HepG2 (cell line): ENCODE data around the gene ZDHHC19. TPM values are rescaled to one million over a fixed set of nuclear protein-coding genes. Genes with fewer than 3 reads are reported as not detected.

Experiments used
- AKAP8 ChIP-seq: sonication (generic); formaldehyde crosslinking; IDR thresholded peaks from 2 replicates; pipeline ENCODE4 v1.5.1; 2020; ENCODE audit warnings: mild to moderate bottlenecking, missing genetic modification reagents
- ATF7 ChIP-seq, 2 experiments: fragments of 450-650 bp in 1 of 2; sonication (generic) in 1 of 2; formaldehyde crosslinking in 1 of 2; IDR thresholded peaks; 2 replicates each; pipeline versions ENCODE4 v1.4.0 to v1.6.1; 2016 to 2020; ENCODE audit warnings: antibody characterized with exemption in 1 of 2, mild to moderate bottlenecking in 1 of 2, missing genetic modification reagents in 1 of 2
- DMAP1 ChIP-seq: IDR thresholded peaks from 2 replicates; pipeline ENCODE4 v1.6.1; 2016
- DNMT1 ChIP-seq: sonication (generic); formaldehyde crosslinking; IDR thresholded peaks from 2 replicates; pipeline ENCODE4 v1.5.1; 2020; ENCODE audit warnings: mild to moderate bottlenecking, missing genetic modification reagents
- ESRRA ChIP-seq: sonication (generic); formaldehyde crosslinking; IDR thresholded peaks from 2 replicates; pipeline ENCODE4 v1.5.1; 2020; ENCODE audit warnings: mild to moderate bottlenecking, low read depth, missing genetic modification reagents
- GATAD1 ChIP-seq: IDR thresholded peaks from 2 replicates; pipeline ENCODE4 v1.6.1; 2016; ENCODE audit warnings: missing genetic modification reagents, missing compliant biosample characterization
- GTF3A ChIP-seq: sonication (generic); formaldehyde crosslinking; conservative IDR thresholded peaks from 2 replicates; pipeline ENCODE4 v1.4.0; 2020; ENCODE audit warnings: mild to moderate bottlenecking, missing genetic modification reagents
- HCFC1 ChIP-seq: fragments of 150-350 bp; IDR thresholded peaks from 2 replicates; pipeline ENCODE4 v1.6.1; 2014; ENCODE audit warnings: low read depth, low read length
- HDAC6 ChIP-seq: fragments of 200-600 bp; sonication (generic); IDR thresholded peaks from 2 replicates; pipeline ENCODE4 v1.7.0; 2017; ENCODE audit warnings: mild to moderate bottlenecking, antibody characterized with exemption, low read length, low read depth
- KDM3A ChIP-seq: IDR thresholded peaks from 2 replicates; pipeline ENCODE4 v1.6.1; 2018; ENCODE audit warnings: low read depth, missing compliant biosample characterization
- MAF1 ChIP-seq: sonication (generic); formaldehyde crosslinking; IDR thresholded peaks from 2 replicates; pipeline ENCODE4 v1.5.0; 2020; ENCODE audit warnings: missing genetic modification reagents, borderline replicate concordance
- MBNL3 ChIP-seq: fragments of 250-450 bp; sonication (Bioruptor Pico); conservative IDR thresholded peaks from 2 replicates; pipeline ENCODE4 v1.8.0; 2022; ENCODE audit warnings: mild to moderate bottlenecking, inconsistent platforms
- NFATC3 ChIP-seq: sonication (generic); formaldehyde crosslinking; IDR thresholded peaks from 2 replicates; pipeline ENCODE4 v1.5.1; 2020; ENCODE audit warnings: mild to moderate bottlenecking, missing genetic modification reagents
- NR3C1 ChIP-seq: sonication (generic); formaldehyde crosslinking; IDR thresholded peaks from 2 replicates; pipeline ENCODE4 v1.4.0; 2020; ENCODE audit warnings: missing genetic modification reagents
- SKI ChIP-seq: fragments of 450-650 bp; IDR thresholded peaks from one replicate; pipeline ENCODE4 v1.6.1; 2018; ENCODE audit warnings: mild to moderate bottlenecking; ENCODE audit not compliant: partially characterized antibody
- SMC3 ChIP-seq: IDR thresholded peaks from 2 replicates; pipeline ENCODE4 v1.6.1; 2011; ENCODE audit warnings: low read length, improper control_type of control experiment
- SYNCRIP ChIP-seq: fragments of 200-400 bp; formaldehyde crosslinking; IDR thresholded peaks from 2 replicates; pipeline ENCODE4 v1.6.1; 2018; ENCODE audit warnings: mild to moderate bottlenecking, low read depth, low read length; ENCODE audit not compliant: insufficient read depth
- ZFP82 ChIP-seq: sonication (generic); formaldehyde crosslinking; IDR thresholded peaks from 2 replicates; pipeline ENCODE4 v1.5.1; 2020; ENCODE audit warnings: mild to moderate bottlenecking, missing genetic modification reagents, borderline replicate concordance
- ZNF17 ChIP-seq: sonication (generic); formaldehyde crosslinking; IDR thresholded peaks from 2 replicates; pipeline ENCODE4 v1.5.0; 2020; ENCODE audit warnings: mild to moderate bottlenecking, missing genetic modification reagents
- ZNF296 ChIP-seq: sonication (generic); formaldehyde crosslinking; conservative IDR thresholded peaks from 2 replicates; pipeline ENCODE4 v1.5.0; 2020; ENCODE audit warnings: mild to moderate bottlenecking, missing genetic modification reagents
- ZNF350 ChIP-seq: sonication (generic); formaldehyde crosslinking; IDR thresholded peaks from 2 replicates; pipeline ENCODE4 v1.4.0; 2020; ENCODE audit warnings: mild to moderate bottlenecking, low read depth, missing genetic modification reagents, borderline replicate concordance
- ZNF430 ChIP-seq: sonication (generic); formaldehyde crosslinking; IDR thresholded peaks from 2 replicates; pipeline ENCODE4 v1.9.0; 2021; ENCODE audit warnings: mild to moderate bottlenecking, missing genetic modification reagents
- ZNF558 ChIP-seq: sonication (generic); formaldehyde crosslinking; IDR thresholded peaks from 2 replicates; pipeline ENCODE4 v1.9.0; 2022; ENCODE audit warnings: mild to moderate bottlenecking, missing genetic modification reagents, borderline replicate concordance
- ZNF713 ChIP-seq: sonication (generic); formaldehyde crosslinking; IDR thresholded peaks from 2 replicates; pipeline ENCODE4 v1.4.0; 2020; ENCODE audit warnings: mild to moderate bottlenecking, missing genetic modification reagents
- ZNF768 ChIP-seq: sonication (generic); formaldehyde crosslinking; IDR thresholded peaks from 2 replicates; pipeline ENCODE4 v1.4.0; 2020; ENCODE audit warnings: missing genetic modification reagents
- ZNF782 ChIP-seq: sonication (generic); formaldehyde crosslinking; IDR thresholded peaks from 2 replicates; pipeline ENCODE4 v1.4.0; 2020; ENCODE audit warnings: missing genetic modification reagents, mild to moderate bottlenecking, borderline replicate concordance
- ZNF891 ChIP-seq: sonication (generic); formaldehyde crosslinking; IDR thresholded peaks from 2 replicates; pipeline ENCODE4 v1.5.0; 2020; ENCODE audit warnings: mild to moderate bottlenecking, missing genetic modification reagents
- polyA plus RNA-seq, 8 experiments: library from polyadenylated mRNA; depleted of rRNA in 3 of 8; stranded (reverse) in 7 of 8; unstranded in 1 of 8; fragments of >200 nt; fragmentation: Illumina TruSeq in 4 of 8; extraction: Trizol in 4 of 8; gene quantifications; 2 replicates each; pipeline versions ENCODE4 v1.2.1 to v1.2.3, GENCODE V29; 2011 to 2016; ENCODE audit warnings: low read depth in 4 of 8, missing spikeins in 1 of 8, mixed read lengths in 1 of 8; ENCODE audit not compliant: insufficient read depth in 1 of 8
- total RNA-seq, 5 experiments: library from RNA; depleted of rRNA; stranded (reverse); fragments of >200 nt; fragmentation: Illumina TruSeq; extraction: Trizol; gene quantifications; 2 replicates each; pipeline ENCODE4 v1.2.3, GENCODE V29; 2016; ENCODE audit warnings: low read depth in 1 of 5
- TF ChIP-seq, protein P1 (sequence below): sonication (generic); formaldehyde crosslinking; IDR thresholded peaks from 2 replicates; pipeline ENCODE4 v1.4.0; 2020; ENCODE audit warnings: missing genetic modification reagents, mild to moderate bottlenecking, borderline replicate concordance
- TF ChIP-seq, protein P2 (sequence below): IDR thresholded peaks from 2 replicates; pipeline ENCODE4 v1.6.1; 2016; ENCODE audit warnings: low read depth, borderline replicate concordance
- TF ChIP-seq, protein P3 (sequence below): sonication (generic); formaldehyde crosslinking; conservative IDR thresholded peaks from 2 replicates; pipeline ENCODE4 v1.8.1; 2023; ENCODE audit warnings: missing genetic modification reagents

The ZDHHC19 gene
- total and polyA plus RNA-seq, 2 of the 13 experiments (the other 11 are each of a cell fraction or from before 2014, with no cell fraction given) = 0.22 to 0.53 TPM

DNA sequence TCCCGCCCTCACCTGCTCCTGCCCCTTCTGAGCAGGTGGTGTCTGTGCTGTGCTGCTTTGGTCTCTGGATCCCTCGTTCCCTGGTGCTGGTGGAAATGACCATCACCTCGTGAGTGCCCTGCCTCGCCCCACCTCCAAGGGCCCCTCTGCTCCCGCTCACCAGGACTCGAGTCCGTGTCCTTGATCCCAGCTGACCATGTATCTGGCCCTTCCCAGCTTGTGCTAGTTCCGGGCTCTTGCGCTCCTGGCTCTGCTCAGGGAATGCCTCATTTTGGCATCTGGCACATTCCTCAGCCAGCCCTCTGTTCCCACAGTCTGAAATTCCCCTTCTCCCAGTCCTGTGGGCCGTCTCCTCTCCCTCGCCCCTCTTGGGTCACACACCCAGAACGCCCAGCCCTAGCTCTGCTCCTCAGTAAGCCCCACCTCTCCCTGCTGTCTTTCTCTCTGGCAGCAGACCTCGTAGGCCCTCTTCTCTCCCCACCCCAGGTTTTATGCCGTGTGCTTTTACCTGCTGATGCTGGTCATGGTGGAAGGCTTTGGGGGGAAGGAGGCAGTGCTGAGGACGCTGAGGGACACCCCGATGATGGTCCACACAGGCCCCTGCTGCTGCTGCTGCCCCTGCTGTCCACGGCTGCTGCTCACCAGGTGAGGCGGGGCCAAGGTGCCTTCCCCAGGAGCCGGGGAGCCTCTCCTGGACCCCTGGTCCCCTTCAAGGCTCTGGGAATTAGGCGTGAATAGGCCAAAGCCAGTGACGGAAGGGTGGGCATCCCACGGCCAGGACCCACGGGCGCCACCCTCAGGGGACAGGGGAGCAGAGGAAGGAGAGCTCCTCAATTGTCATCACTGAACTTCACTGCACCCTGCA is 16.7 kb upstream of the ZDHHC19 start (continued):
- TF ChIP-seq, protein P1, sequence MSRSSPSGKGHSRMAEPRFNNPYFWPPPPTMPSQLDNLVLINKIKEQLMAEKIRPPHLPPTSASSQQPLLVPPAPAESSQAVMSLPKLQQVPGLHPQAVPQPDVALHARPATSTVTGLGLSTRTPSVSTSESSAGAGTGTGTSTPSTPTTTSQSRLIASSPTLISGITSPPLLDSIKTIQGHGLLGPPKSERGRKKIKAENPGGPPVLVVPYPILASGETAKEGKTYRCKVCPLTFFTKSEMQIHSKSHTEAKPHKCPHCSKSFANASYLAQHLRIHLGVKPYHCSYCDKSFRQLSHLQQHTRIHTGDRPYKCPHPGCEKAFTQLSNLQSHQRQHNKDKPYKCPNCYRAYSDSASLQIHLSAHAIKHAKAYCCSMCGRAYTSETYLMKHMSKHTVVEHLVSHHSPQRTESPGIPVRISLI (CRISPR knock-in tag) = peak; percentile 43; the same call in 1 of the 2 replicates
- 0 out of 2 replicates have a peak, but pooled peaks have one; percentile 45 for TF ChIP-seq ZNF891 (CRISPR knock-in tag)
- no peak for TF ChIP-seq ZNF782 (CRISPR knock-in tag)
- no peak for TF ChIP-seq SYNCRIP
- TF ChIP-seq GATAD1 (CRISPR knock-in tag) = no peak
- no peak for TF ChIP-seq ZFP82 (CRISPR knock-in tag)
- no peak for TF ChIP-seq ZNF713
- TF ChIP-seq AKAP8 = no peak
- TF ChIP-seq SMC3 = no peak
- no peak for TF ChIP-seq MBNL3 (CRISPR knock-in tag)
- TF ChIP-seq DMAP1 (CRISPR knock-in tag) = no peak
- TF ChIP-seq DNMT1 (CRISPR knock-in tag) = no peak
- TF ChIP-seq NR3C1 = no peak
- TF ChIP-seq ZNF430 (CRISPR knock-in tag) = peak; percentile 68
- no peak for TF ChIP-seq ZNF558 (CRISPR knock-in tag)
- TF ChIP-seq, protein P2, sequence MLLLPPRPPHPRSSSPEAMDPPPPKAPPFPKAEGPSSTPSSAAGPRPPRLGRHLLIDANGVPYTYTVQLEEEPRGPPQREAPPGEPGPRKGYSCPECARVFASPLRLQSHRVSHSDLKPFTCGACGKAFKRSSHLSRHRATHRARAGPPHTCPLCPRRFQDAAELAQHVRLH (CRISPR knock-in tag) = no peak; the same call in 1 of the 2 replicates
- TF ChIP-seq SKI = no peak
- TF ChIP-seq NFATC3 (CRISPR knock-in tag) = no peak
- 0 out of 2 replicates have a peak, but pooled peaks have one; percentile 34 for TF ChIP-seq KDM3A
- TF ChIP-seq HCFC1 = no peak
- no peak for TF ChIP-seq ZNF17 (CRISPR knock-in tag)
- no peak for TF ChIP-seq GTF3A (CRISPR knock-in tag)
- TF ChIP-seq, protein P3, sequence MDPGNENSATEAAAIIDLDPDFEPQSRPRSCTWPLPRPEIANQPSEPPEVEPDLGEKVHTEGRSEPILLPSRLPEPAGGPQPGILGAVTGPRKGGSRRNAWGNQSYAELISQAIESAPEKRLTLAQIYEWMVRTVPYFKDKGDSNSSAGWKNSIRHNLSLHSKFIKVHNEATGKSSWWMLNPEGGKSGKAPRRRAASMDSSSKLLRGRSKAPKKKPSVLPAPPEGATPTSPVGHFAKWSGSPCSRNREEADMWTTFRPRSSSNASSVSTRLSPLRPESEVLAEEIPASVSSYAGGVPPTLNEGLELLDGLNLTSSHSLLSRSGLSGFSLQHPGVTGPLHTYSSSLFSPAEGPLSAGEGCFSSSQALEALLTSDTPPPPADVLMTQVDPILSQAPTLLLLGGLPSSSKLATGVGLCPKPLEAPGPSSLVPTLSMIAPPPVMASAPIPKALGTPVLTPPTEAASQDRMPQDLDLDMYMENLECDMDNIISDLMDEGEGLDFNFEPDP (CRISPR knock-in tag) = no peak
- TF ChIP-seq HDAC6 = no peak
- TF ChIP-seq ZNF768 (CRISPR knock-in tag) = peak; percentile 91
- peak; percentile 94 for TF ChIP-seq ESRRA (CRISPR knock-in tag)
- no peak for TF ChIP-seq MAF1 (CRISPR knock-in tag)
- peak; percentile 81; the same call in 1 of the 2 replicates for TF ChIP-seq ZNF350 (CRISPR knock-in tag)
- no peak for TF ChIP-seq ATF7 (IDR thresholded peaks at IDR 0.05)
- TF ChIP-seq ATF7 (CRISPR knock-in tag; IDR thresholded peaks at IDR 0.05) = peak; percentile 23; the same call in 1 of the 2 replicates
- no peak for TF ChIP-seq ZNF296 (CRISPR knock-in tag)
